WI38 (cell line): ENCODE results near the gene MEIS2.

Experiments
- H3K4me3 ChIP-seq: 2 replicates; pipeline ENCODE4 v1.5.1; 2011; ENCODE audit warnings: low read depth, mild to moderate bottlenecking, control low read depth, low read length
- CTCF ChIP-seq: IDR thresholded peaks from 2 replicates; pipeline ENCODE4 v1.5.1; 2012; ENCODE audit warnings: low read depth, mild to moderate bottlenecking, control low read depth, low read length

MEIS2 gene

GRCh38 chr15:37059086-37059485 is 41.3 kb downstream of the MEIS2 start:
- no peak overlapping the region for H3K4me3 ChIP-seq
- no peak for TF ChIP-seq CTCF

GRCh38 chr15:37058316-37058985 is 41.9 kb downstream of the MEIS2 start:
- TF ChIP-seq CTCF: no peak

DNA sequence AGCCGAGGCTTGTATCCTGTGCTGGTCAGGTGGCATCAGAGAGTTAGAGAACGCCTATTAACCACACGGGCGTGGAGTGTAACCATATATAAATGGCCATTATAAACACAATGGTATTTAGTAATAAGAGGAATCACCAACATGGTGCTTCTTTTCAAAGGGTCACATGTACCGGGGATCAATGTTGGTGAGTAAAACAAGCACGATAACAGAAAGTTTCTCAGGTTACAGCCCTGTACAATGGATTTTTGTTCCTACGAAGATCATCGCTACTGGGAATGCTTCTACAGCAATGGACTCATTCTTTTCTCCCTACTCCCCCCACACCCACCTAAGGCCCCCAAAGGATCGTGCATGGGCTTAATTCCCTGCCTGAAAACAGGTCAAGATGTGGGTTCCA is 42.5 kb downstream of the MEIS2 start:
- TF ChIP-seq CTCF: no peak
- H3K4me3 ChIP-seq: no peak overlapping the region

More at GRCh38 chr15:37058316-37058985, 41.9 kb downstream of the MEIS2 start:
- H3K4me3 ChIP-seq: no peak overlapping the region

DNA sequence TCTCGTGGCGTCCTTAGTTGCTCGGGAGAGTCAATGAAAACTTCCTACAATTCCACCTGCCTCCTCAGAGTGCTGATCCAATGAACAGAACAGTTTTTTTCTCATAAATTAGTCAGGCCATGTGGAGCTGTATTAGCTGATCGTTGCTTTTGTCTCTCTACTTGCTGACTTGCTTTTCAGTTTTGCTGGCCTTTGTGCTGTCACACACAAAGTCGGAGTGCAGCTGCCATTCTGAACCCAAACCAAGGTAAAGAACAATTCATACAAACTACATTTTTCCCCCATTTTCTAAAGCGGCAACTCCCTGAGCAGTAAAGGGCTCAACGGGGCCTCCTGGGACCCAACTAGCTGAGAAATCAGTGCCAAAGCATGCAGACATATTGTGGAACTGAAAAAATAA is 43.1 kb downstream of the MEIS2 start:
- TF ChIP-seq CTCF: no peak
- no peak overlapping the region for H3K4me3 ChIP-seq

DNA sequence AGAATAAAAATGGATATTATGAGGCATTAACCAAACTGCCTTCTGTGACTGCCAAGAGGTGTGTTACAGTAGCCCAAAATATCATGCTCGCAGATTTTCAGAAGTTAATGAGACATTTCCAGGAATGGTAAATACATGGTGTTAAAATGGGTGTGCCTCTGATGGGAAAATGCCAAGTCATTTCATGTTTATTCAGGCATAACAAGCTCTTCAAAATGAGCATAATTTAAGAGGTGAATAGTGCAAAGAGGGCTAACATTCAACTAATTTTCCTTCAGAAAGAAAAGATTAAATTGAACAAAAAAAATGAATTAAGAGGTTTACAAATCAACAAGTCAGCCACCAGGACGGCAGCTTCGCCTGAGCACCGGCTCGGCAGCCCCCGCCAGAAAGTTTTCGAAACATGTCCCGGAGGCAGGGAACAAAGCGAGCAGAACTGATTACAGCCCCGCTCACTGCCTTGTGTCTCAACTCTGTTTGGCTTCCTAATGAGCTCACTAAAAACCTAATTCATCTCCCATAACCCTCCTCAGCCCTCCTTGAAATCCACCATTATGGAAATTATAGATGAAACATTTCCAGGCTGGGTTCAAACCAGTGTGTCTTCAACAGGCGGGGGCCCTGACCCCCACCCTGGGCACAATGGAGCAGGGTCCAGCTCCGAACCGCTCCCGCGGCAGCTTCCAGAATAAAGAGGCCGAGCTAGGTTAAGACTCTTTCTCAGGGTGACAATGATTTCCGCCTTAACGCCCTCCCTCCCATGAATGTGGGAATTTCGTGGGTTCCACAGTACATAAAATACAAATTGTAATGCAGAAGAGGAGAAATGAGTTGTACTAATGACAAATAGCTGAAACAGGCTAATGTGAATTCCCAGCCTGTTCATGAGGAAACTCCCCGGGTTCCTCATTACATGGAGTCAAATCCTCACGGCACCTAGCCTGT is 43.9 kb downstream of the MEIS2 start:
- no peak overlapping the region for H3K4me3 ChIP-seq
- TF ChIP-seq CTCF: no peak

DNA sequence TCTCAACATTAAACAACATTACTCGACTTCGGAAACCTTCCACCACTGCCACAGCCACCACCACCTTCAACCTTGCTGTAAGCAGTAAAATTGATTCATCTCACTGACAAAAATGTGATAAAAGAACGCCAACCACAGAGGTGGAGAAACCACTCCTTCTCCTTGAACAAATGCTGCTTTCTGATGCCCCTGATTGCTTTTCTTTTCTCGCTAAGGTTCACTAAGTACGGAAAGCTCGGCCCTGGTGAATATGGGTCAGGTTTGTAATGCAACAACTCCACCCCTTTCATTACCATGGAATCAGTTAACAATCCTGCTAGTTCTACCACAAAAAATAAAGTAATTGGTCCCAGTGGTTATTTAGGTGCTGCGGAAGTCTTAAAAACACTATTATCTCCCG is 44.9 kb downstream of the MEIS2 start:
- H3K4me3 ChIP-seq: no peak overlapping the region
- no peak for TF ChIP-seq CTCF

DNA sequence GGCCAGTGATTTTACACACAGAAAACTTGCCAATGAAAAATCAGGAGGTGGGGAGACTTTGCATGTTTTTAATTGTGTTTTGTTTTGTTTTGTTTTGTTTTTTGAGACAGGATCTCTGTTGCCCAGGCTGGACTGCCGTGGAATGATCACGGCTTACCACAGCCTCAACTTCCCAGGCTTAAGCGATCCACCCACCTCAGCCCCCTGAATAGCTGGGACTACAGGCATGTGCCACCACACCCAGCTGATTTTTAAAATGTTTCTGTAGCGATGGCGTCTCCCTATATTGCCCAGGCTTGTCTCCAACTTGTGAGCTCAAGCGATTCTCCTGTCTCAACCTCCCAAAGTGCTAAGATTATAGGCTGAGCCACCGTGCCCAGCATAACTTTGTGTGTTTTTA is 46.0 kb downstream of the MEIS2 start:
- TF ChIP-seq CTCF: no peak

More for the DNA sequence above, 46.0 kb downstream of the MEIS2 start:
- H3K4me3 ChIP-seq: no peak overlapping the region
